PC-9 (cell line): ENCODE data around the gene PPM1J. TPM values are rescaled to one million over a fixed set of nuclear protein-coding genes. Genes with fewer than 3 reads are reported as not detected.

Source experiments
- Bru-seq: library from RNA; stranded (reverse); fragments of 400-500 nt; gene quantifications from one replicate; lab custom pipeline; 2021; lab: Mats Ljungman, UMichigan
- BruChase-seq, 2 experiments: library from RNA; stranded (reverse); fragments of 400-500 nt; gene quantifications; one replicate each; lab custom pipeline; 2021; lab: Mats Ljungman, UMichigan
- BruUV-seq: library from RNA; stranded (reverse); fragments of 400-500 nt; replicated peaks from 2 replicates; lab custom pipeline; 2021; lab: Mats Ljungman, UMichigan
- CTCF ChIA-PET: fragments of 300-600 bp; sonication (Branson Sonifier 250); formaldehyde crosslinking; loops from one replicate; lab custom pipeline; 2022; ENCODE audit warnings: antibody characterized with exemption; lab: Charles Lee
- POLR2A ChIA-PET: fragments of 300-600 bp; sonication (Branson Sonifier 250); formaldehyde crosslinking; loops from one replicate; lab custom pipeline; 2022; ENCODE audit warnings: antibody characterized with exemption; ENCODE audit not compliant: unreplicated experiment; lab: Charles Lee
- DNase-seq, 2 experiments: peaks; one replicate each; pipeline versions ENCODE4 v3.0.0 to v3.0.0-alpha.2; 2015 to 2022; ENCODE audit warnings: mixed read lengths in 1 of 2
- H2AFZ ChIP-seq: fragments of 200-600 bp; sonication (generic); 2 replicates; pipeline ENCODE4 v1.8.1; 2017; ENCODE audit warnings: antibody characterized with exemption
- H3F3A ChIP-seq: fragments of 200-600 bp; sonication (generic); 2 replicates; pipeline ENCODE4 v1.8.1; 2017; ENCODE audit warnings: antibody characterized with exemption, mild to moderate bottlenecking, low read depth; ENCODE audit not compliant: insufficient read depth
- H3K27ac ChIP-seq: fragments of 200-600 bp; sonication (generic); 2 replicates; pipeline ENCODE4 v1.6.1; 2016; ENCODE audit warnings: mixed run types
- H3K27me3 ChIP-seq: fragments of 200-600 bp; sonication (generic); 2 replicates; pipeline ENCODE4 v1.6.1; 2016; ENCODE audit warnings: low read depth, mixed run types; ENCODE audit not compliant: insufficient read depth
- H3K36me3 ChIP-seq: fragments of 200-600 bp; sonication (generic); 2 replicates; pipeline ENCODE4 v1.6.1; 2016; ENCODE audit warnings: low read depth, mixed run types
- H3K4me1 ChIP-seq: fragments of 200-600 bp; sonication (generic); replicated peaks from 2 replicates; pipeline ENCODE4 v1.6.1; 2016; ENCODE audit warnings: mixed run types; ENCODE audit not compliant: insufficient read depth
- H3K4me2 ChIP-seq: fragments of 200-600 bp; sonication (generic); 2 replicates; pipeline ENCODE4 v1.6.1; 2017; ENCODE audit warnings: mixed run types
- H3K4me3 ChIP-seq: fragments of 200-600 bp; sonication (generic); 2 replicates; pipeline ENCODE4 v1.6.1; 2016; ENCODE audit warnings: mixed run types
- H3K79me2 ChIP-seq: fragments of 200-600 bp; sonication (generic); 2 replicates; pipeline ENCODE4 v1.6.1; 2017; ENCODE audit warnings: low read depth, mixed run types
- H3K9me2 ChIP-seq: fragments of 200-600 bp; sonication (generic); 2 replicates; pipeline ENCODE4 v1.8.1; 2017; ENCODE audit warnings: mild to moderate bottlenecking; ENCODE audit not compliant: insufficient read depth
- H3K9me3 ChIP-seq: fragments of 200-600 bp; sonication (generic); 2 replicates; pipeline ENCODE4 v1.8.1; 2016; ENCODE audit warnings: low read depth; ENCODE audit not compliant: insufficient read depth
- H4K20me1 ChIP-seq: fragments of 200-600 bp; sonication (generic); 2 replicates; pipeline ENCODE4 v1.8.1; 2017; ENCODE audit not compliant: insufficient read depth
- CTCF ChIP-seq: fragments of 200-600 bp; sonication (generic); conservative IDR thresholded peaks from 2 replicates; pipeline ENCODE4 v1.6.1; 2017; ENCODE audit warnings: mixed run types, antibody characterized with exemption, mild to moderate bottlenecking, moderate library complexity
- EZH2 ChIP-seq: fragments of 200-600 bp; sonication (generic); IDR thresholded peaks from 2 replicates; pipeline ENCODE4 v1.8.0; 2017; ENCODE audit warnings: antibody characterized with exemption, low read depth
- intact Hi-C: fragments of 100-400 bp; cut with micrococcal nuclease; formaldehyde crosslinking; loops from one replicate; pipeline ENCODE4 v1.10.0; 2022; ENCODE audit not compliant: unreplicated experiment
- long read RNA-seq: library from polyadenylated mRNA; stranded (forward); transcript quantifications from one replicate; pipeline ENCODE4 v2.0.0, GENCODE V29; 2022
- total RNA-seq: library from RNA; stranded (reverse); gene quantifications from 2 replicates; pipeline ENCODE4 v1.2.3, GENCODE V29; 2021

Gene PPM1J, protein sequence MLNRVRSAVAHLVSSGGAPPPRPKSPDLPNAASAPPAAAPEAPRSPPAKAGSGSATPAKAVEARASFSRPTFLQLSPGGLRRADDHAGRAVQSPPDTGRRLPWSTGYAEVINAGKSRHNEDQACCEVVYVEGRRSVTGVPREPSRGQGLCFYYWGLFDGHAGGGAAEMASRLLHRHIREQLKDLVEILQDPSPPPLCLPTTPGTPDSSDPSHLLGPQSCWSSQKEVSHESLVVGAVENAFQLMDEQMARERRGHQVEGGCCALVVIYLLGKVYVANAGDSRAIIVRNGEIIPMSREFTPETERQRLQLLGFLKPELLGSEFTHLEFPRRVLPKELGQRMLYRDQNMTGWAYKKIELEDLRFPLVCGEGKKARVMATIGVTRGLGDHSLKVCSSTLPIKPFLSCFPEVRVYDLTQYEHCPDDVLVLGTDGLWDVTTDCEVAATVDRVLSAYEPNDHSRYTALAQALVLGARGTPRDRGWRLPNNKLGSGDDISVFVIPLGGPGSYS
- total RNA-seq: 6.0 and 7.7 TPM in 2 replicates
- percentile 32 among the genes with signal in this experiment for Bru-seq, nascent RNA
- BruChase-seq, experiment 1, labeled RNA remaining after a 2-hour chase: percentile 45 among the genes with signal in this experiment
- BruChase-seq, experiment 2, labeled RNA remaining after a 6-hour chase: percentile 45 among the genes with signal in this experiment
- long read RNA-seq, transcript PPM1J-201 (10 exons, 1,863 nt): major isoform, 13 of 20 reads
- long read RNA-seq, partial matches to known transcripts: 2 of 20 reads
- long read RNA-seq, other reads (novel, unspliced or antisense): 5 of 20 reads

- Histone ChIP-seq H2AFZ (peak within 1 kb of the TSS; percentile 95), H4K20me1 (no peaks in the 10 kb centered on the region), H3K27ac (no peak within 1 kb of the TSS), H3K27me3 (no peaks in the 10 kb centered on the region), H3K36me3 (no peaks in the 10 kb centered on the region), H3K4me3 (peak within 1 kb of the TSS; percentile 85), H3K4me1 (peaks cover 18% of the 10 kb centered on the region), H3K79me2 (no peaks in the 10 kb centered on the region), H3K4me2 (peak within 1 kb of the TSS; percentile 97), H3K9me3 (no peaks in the 10 kb centered on the region), H3K9me2 (no peaks in the 10 kb centered on the region), H3F3A (peaks cover 11% of the 10 kb centered on the region)
- no peak for TF ChIP-seq CTCF
- TF ChIP-seq EZH2: no peak
- ChIA-PET CTCF (interaction anchor here (0.5 to 3.4 kb wide), 13 partner anchors 11 to 1393 kb away, joined by 3 to 25 read pairs (median 4); partner anchors contain the start of gene LRIG2), POLR2A (interaction anchor here (0.5 to 1.1 kb wide), 9 partner anchors 47 to 1097 kb away, joined by 3 to 24 read pairs (median 4); partner anchors contain the start of gene RSBN1)
- BruUV-seq: TSS peak; percentile 50
- intact Hi-C loops: loop anchor here (1.0 to 5.0 kb wide), 7 partner anchors 152 to 962 kb away; partner anchors contain the start of genes MAGI3 and SLC16A1
- DNase-seq: peak; percentile 92 to 99
Measured at GRCh38 chr1:112715264-112716053, at the start of gene PPM1J. PPM1J (minus strand) TSS chr1:112715332; CDS start chr1:112715301, 31 bp downstream.

- Histone ChIP-seq H3K79me2 (no peaks in the 10 kb centered on the region), H3K9me3 (0 out of 2 replicates have a peak, but pooled peaks cover 4% of the 10 kb centered on the region), H3K9me2 (no peaks in the 10 kb centered on the region), H3K4me1 (peaks cover 10% of the 10 kb centered on the region), H3K27ac (no peak overlapping the region), H3K4me3 (no peak overlapping the region), H3K27me3 (no peaks in the 10 kb centered on the region), H4K20me1 (no peaks in the 10 kb centered on the region), H3F3A (no peaks in the 10 kb centered on the region), H2AFZ (peak overlapping the region; percentile 36), H3K36me3 (no peaks in the 10 kb centered on the region), H3K4me2 (peak overlapping the region; percentile 21)
- DNase-seq: peak; percentile 47 to 70
- POLR2A ChIA-PET: interaction anchor here (0.6 to 0.7 kb wide), 3 partner anchors 48 to 194 kb away, joined by 3 to 5 read pairs (median 5); partner anchors contain the start of gene PPM1J
- BruUV-seq: no TSS peak
- TF ChIP-seq CTCF: no peak
- no peak for TF ChIP-seq EZH2
- intact Hi-C loops: no loop called here
- CTCF ChIA-PET: interaction anchor here (0.5 to 0.9 kb wide), 4 partner anchors 17 to 300 kb away, joined by 3 to 4 read pairs (median 3); no protein-coding TSS in a partner anchor
Measured at GRCh38 chr1:112762541-112763500, 47.7 kb upstream of the PPM1J start.
